ENCODE measurements around the gene AHNAK. TPM values are rescaled to one million over a fixed set of nuclear protein-coding genes. Genes with fewer than 3 reads are reported as not detected.
"Not testable (repeated sequence)": the region's sequence is repeated elsewhere in the genome, so short reads cannot be mapped to it uniquely, and the experiment has no call there.

The AHNAK gene
- total RNA-seq, 3 donors from 2014 or later: 12.3 to 22.7 (median 13.3) TPM

- ATAC-seq: no peak
- Mint-ChIP-seq H3K4me1 (ENCODE audit: low read depth) (peaks cover 87% of the 10 kb centered on the region), H3K4me3 (peak overlapping the region; percentile 61), H3K36me3 (ENCODE audit: insufficient read depth) (peaks cover 8% of the 10 kb centered on the region), H3K27me3 (ENCODE audit: low read depth) (no peaks in the 10 kb centered on the region), H3K9me3 (no peaks in the 10 kb centered on the region)
- no peak for DNase-seq
Observed at GRCh38 chr11:62552485-62553079, 6.0 kb upstream of the AHNAK start.

GRCh38 chr11:62550478-62550877 is 3.9 kb upstream of the AHNAK start:
- not testable (repeated sequence) for H3K9me3 Mint-ChIP-seq; H3K4me3 Mint-ChIP-seq; ATAC-seq; H3K36me3 Mint-ChIP-seq (ENCODE audit: insufficient read depth); DNase-seq; H3K27me3 Mint-ChIP-seq (ENCODE audit: low read depth)
- peaks cover 75% of the 10 kb centered on the region for H3K4me1 Mint-ChIP-seq (ENCODE audit: low read depth)

GRCh38 chr11:62548545-62549335 is 2.1 kb upstream of the AHNAK start:
- Mint-ChIP-seq H3K36me3 (ENCODE audit: insufficient read depth) (no peaks in the 10 kb centered on the region), H3K9me3 (no peaks in the 10 kb centered on the region), H3K27me3 (ENCODE audit: low read depth) (no peaks in the 10 kb centered on the region), H3K4me3 (no peak overlapping the region), H3K4me1 (ENCODE audit: low read depth) (peaks cover 73% of the 10 kb centered on the region)
- DNase-seq (no peak), ATAC-seq (no peak)

- Mint-ChIP-seq H3K27me3 (ENCODE audit: low read depth) (no peaks in the 10 kb centered on the region), H3K4me3 (peak overlapping the region; percentile 72), H3K9me3 (no peaks in the 10 kb centered on the region), H3K4me1 (ENCODE audit: low read depth) (peaks cover 73% of the 10 kb centered on the region), H3K36me3 (ENCODE audit: insufficient read depth) (no peaks in the 10 kb centered on the region)
- DNase-seq (no peak), ATAC-seq (no peak)
Observed at GRCh38 chr11:62547691-62548281, 1.2 kb upstream of the AHNAK start.

GRCh38 chr11:62546929-62547625 is 471 bp upstream of the AHNAK start:
- Mint-ChIP-seq H3K9me3 (no peaks in the 10 kb centered on the region), H3K4me1 (ENCODE audit: low read depth) (peaks cover 73% of the 10 kb centered on the region), H3K4me3 (peak overlapping the region; percentile 72), H3K36me3 (ENCODE audit: insufficient read depth) (no peaks in the 10 kb centered on the region), H3K27me3 (ENCODE audit: low read depth) (no peaks in the 10 kb centered on the region)
- DNase-seq (no peak), ATAC-seq (no peak)

GRCh38 chr11:62545437-62546243 is 966 bp downstream of the AHNAK start:
- DNase-seq (peak; percentile 63), ATAC-seq (peak; percentile 13 to 17)
- Mint-ChIP-seq H3K27me3 (ENCODE audit: low read depth) (no peaks in the 10 kb centered on the region), H3K4me3 (peak overlapping the region; percentile 88), H3K9me3 (no peaks in the 10 kb centered on the region), H3K4me1 (ENCODE audit: low read depth) (peaks cover 73% of the 10 kb centered on the region), H3K36me3 (ENCODE audit: insufficient read depth) (no peaks in the 10 kb centered on the region)

GRCh38 chr11:62544581-62545436 is 1.8 kb downstream of the AHNAK start:
- peak in 1 of 2 donors; percentile 16 for ATAC-seq
- H3K4me3 Mint-ChIP-seq: peak overlapping the region; percentile 88
- no peak for DNase-seq

GRCh38 chr11:62543680-62544444 is 2.7 kb downstream of the AHNAK start:
- no peak for DNase-seq
- ATAC-seq: no peak
- H3K4me1 Mint-ChIP-seq (ENCODE audit: low read depth): peaks cover 77% of the 10 kb centered on the region
- peak overlapping the region; percentile 88 for H3K4me3 Mint-ChIP-seq
- H3K9me3 Mint-ChIP-seq: no peaks in the 10 kb centered on the region
- H3K27me3 Mint-ChIP-seq (ENCODE audit: low read depth): no peaks in the 10 kb centered on the region
- no peaks in the 10 kb centered on the region for H3K36me3 Mint-ChIP-seq (ENCODE audit: insufficient read depth)

More at GRCh38 chr11:62544581-62545436, 1.8 kb downstream of the AHNAK start:
- H3K4me1 Mint-ChIP-seq (ENCODE audit: low read depth): peaks cover 72% of the 10 kb centered on the region
- H3K36me3 Mint-ChIP-seq (ENCODE audit: insufficient read depth): no peaks in the 10 kb centered on the region
- H3K27me3 Mint-ChIP-seq (ENCODE audit: low read depth): no peaks in the 10 kb centered on the region
- H3K9me3 Mint-ChIP-seq: no peaks in the 10 kb centered on the region

GRCh38 chr11:62542750-62543567 is 3.6 kb downstream of the AHNAK start:
- Mint-ChIP-seq H3K27me3 (ENCODE audit: low read depth) (no peaks in the 10 kb centered on the region), H3K9me3 (no peaks in the 10 kb centered on the region), H3K4me1 (ENCODE audit: low read depth) (peaks cover 82% of the 10 kb centered on the region), H3K4me3 (peak overlapping the region; percentile 88), H3K36me3 (ENCODE audit: insufficient read depth) (no peaks in the 10 kb centered on the region)
- peak; percentile 67 to 70 for ATAC-seq
- peak; percentile 67 for DNase-seq

GRCh38 chr11:62542111-62542745 is 4.4 kb downstream of the AHNAK start:
- H3K4me3 Mint-ChIP-seq: peak overlapping the region; percentile 88
- DNase-seq: no peak
- ATAC-seq: no peak
- H3K9me3 Mint-ChIP-seq: no peaks in the 10 kb centered on the region
- peaks cover 78% of the 10 kb centered on the region for H3K4me1 Mint-ChIP-seq (ENCODE audit: low read depth)
- no peaks in the 10 kb centered on the region for H3K27me3 Mint-ChIP-seq (ENCODE audit: low read depth)
- no peaks in the 10 kb centered on the region for H3K36me3 Mint-ChIP-seq (ENCODE audit: insufficient read depth)

GRCh38 chr11:62540804-62541701 is 5.6 kb downstream of the AHNAK start:
- Mint-ChIP-seq H3K4me1 (ENCODE audit: low read depth) (peaks cover 77% of the 10 kb centered on the region), H3K9me3 (no peaks in the 10 kb centered on the region), H3K36me3 (ENCODE audit: insufficient read depth) (peaks cover 4% of the 10 kb centered on the region), H3K4me3 (peak overlapping the region; percentile 55), H3K27me3 (ENCODE audit: low read depth) (no peaks in the 10 kb centered on the region)
- ATAC-seq (peak; percentile 14 to 21), DNase-seq (no peak)

Data from activated T-cell treated with anti-CD3 and anti-CD28 coated beads, Interleukin-2, amount 50 U/mL, for 4 hours (primary cell).